ENCODE measurements around the gene XRN2.
"Not testable (repeated sequence)": the region's sequence is repeated elsewhere in the genome, so short reads cannot be mapped to it uniquely, and the experiment has no call there.

Gene XRN2

DNA sequence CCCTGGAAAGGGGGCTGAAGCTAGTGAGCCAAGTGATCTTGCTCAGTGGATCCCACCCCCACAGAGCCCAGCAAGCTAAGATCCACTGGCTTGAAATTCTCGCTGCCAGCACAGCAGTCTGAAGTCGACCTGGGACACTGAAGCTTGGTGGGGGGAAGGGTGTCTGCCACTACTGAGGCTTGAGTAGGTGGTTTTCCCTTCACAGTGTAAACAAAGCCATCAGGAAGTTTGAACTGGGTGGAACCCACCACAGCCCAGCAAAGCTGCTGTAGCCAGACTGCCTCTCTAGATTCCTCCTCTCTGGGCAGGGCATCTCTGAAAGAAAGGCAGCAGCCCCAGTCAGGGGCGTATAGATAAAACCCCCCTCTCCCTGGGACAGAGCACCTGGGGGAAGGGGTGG, 110.9 kb downstream of the XRN2 start:
- H3K4me3 ChIP-seq (ENCODE audit: control insufficient read depth in 1 of 7, extremely low read depth in 1 of 7, insufficient read depth in 4 of 7, low read depth in 2 of 7, low read length in 6 of 7); H3K4me1 ChIP-seq (ENCODE audit: control extremely low read depth in 1 of 4, control insufficient read depth in 4 of 4, insufficient read depth in 4 of 4, low read length in 3 of 4); POLR2A ChIA-PET; DNase-seq; H3K36me3 ChIP-seq (ENCODE audit: control insufficient read depth in 4 of 4, insufficient read depth in 4 of 4, low read length in 3 of 4); CTCF ChIA-PET; H3K27ac ChIP-seq (ENCODE audit: insufficient read depth in 1 of 2, low read depth in 1 of 2, low read length in 2 of 2, poor library complexity in 1 of 2, severe bottlenecking in 2 of 2); H3K9me3 ChIP-seq (ENCODE audit: control extremely low read depth in 1 of 5, control insufficient read depth in 4 of 5, insufficient read depth in 2 of 5, low read depth in 1 of 5, low read length in 4 of 5): not testable (repeated sequence)
- H3K27me3 ChIP-seq (replicated peaks in 2 of 5; ENCODE audit: control insufficient read depth in 4 of 5, insufficient read depth in 5 of 5, low read length in 4 of 5) = peaks cover 0 to 25% (median 5%) of the 10 kb centered on the region in 5 experiments
- 65% methylated on average over 3 of the region's 3 CpGs for WGBS (ENCODE audit: insufficient coverage)

GRCh38 chr20:21419147-21419546, 116.0 kb downstream of the XRN2 start:
- H3K4me1 ChIP-seq (ENCODE audit: control extremely low read depth in 1 of 4, control insufficient read depth in 4 of 4, insufficient read depth in 4 of 4, low read length in 3 of 4); H3K27me3 ChIP-seq (replicated peaks in 2 of 5; ENCODE audit: control insufficient read depth in 4 of 5, insufficient read depth in 5 of 5, low read length in 4 of 5); H3K4me3 ChIP-seq (ENCODE audit: control insufficient read depth in 1 of 7, extremely low read depth in 1 of 7, insufficient read depth in 4 of 7, low read depth in 2 of 7, low read length in 6 of 7); DNase-seq; H3K27ac ChIP-seq (ENCODE audit: insufficient read depth in 1 of 2, low read depth in 1 of 2, low read length in 2 of 2, poor library complexity in 1 of 2, severe bottlenecking in 2 of 2); H3K36me3 ChIP-seq (ENCODE audit: control insufficient read depth in 4 of 4, insufficient read depth in 4 of 4, low read length in 3 of 4); POLR2A ChIA-PET; CTCF ChIA-PET: not testable (repeated sequence)
- WGBS (ENCODE audit: insufficient coverage) = no CpG with 5 or more reads among the region's 2 CpGs
- H3K9me3 ChIP-seq (ENCODE audit: control extremely low read depth in 1 of 5, control insufficient read depth in 4 of 5, insufficient read depth in 2 of 5, low read depth in 1 of 5, low read length in 4 of 5) = peaks cover 0 to 16% (median 6%) of the 10 kb centered on the region in 5 experiments

- Histone ChIP-seq H3K9me3 (ENCODE audit: control extremely low read depth in 1 of 5, control insufficient read depth in 4 of 5, insufficient read depth in 2 of 5, low read depth in 1 of 5, low read length in 4 of 5) (peaks cover 2 to 27% (median 9%) of the 10 kb centered on the region in 5 experiments), H3K27ac (ENCODE audit: insufficient read depth in 1 of 2, low read depth in 1 of 2, low read length in 2 of 2, poor library complexity in 1 of 2, severe bottlenecking in 2 of 2) (no peak overlapping the region), H3K4me1 (ENCODE audit: control extremely low read depth in 1 of 4, control insufficient read depth in 4 of 4, insufficient read depth in 4 of 4, low read length in 3 of 4) (no peaks in the 10 kb centered on the region), H3K4me3 (ENCODE audit: control insufficient read depth in 1 of 7, extremely low read depth in 1 of 7, insufficient read depth in 4 of 7, low read depth in 2 of 7, low read length in 6 of 7) (no peak overlapping the region), H3K36me3 (ENCODE audit: control insufficient read depth in 4 of 4, insufficient read depth in 4 of 4, low read length in 3 of 4) (no peaks in the 10 kb centered on the region), H3K27me3 (replicated peaks in 2 of 5; ENCODE audit: control insufficient read depth in 4 of 5, insufficient read depth in 5 of 5, low read length in 4 of 5) (peaks cover 0 to 2% (median 0%) of the 10 kb centered on the region in 5 experiments)
- CTCF ChIA-PET = no interaction called here
- DNase-seq = no peak
- 100% methylated on average over 2 of the region's 4 CpGs for WGBS (ENCODE audit: insufficient coverage)
- POLR2A ChIA-PET = no interaction called here
Observed at GRCh38 chr20:21421601-21422236, 118.6 kb downstream of the XRN2 start.

GRCh38 chr20:21423712-21424111, 120.6 kb downstream of the XRN2 start:
- H3K4me3 ChIP-seq (ENCODE audit: control insufficient read depth in 1 of 7, extremely low read depth in 1 of 7, insufficient read depth in 4 of 7, low read depth in 2 of 7, low read length in 6 of 7); DNase-seq; CTCF ChIA-PET; H3K36me3 ChIP-seq (ENCODE audit: control insufficient read depth in 4 of 4, insufficient read depth in 4 of 4, low read length in 3 of 4); H3K4me1 ChIP-seq (ENCODE audit: control extremely low read depth in 1 of 4, control insufficient read depth in 4 of 4, insufficient read depth in 4 of 4, low read length in 3 of 4); POLR2A ChIA-PET; H3K27ac ChIP-seq (ENCODE audit: insufficient read depth in 1 of 2, low read depth in 1 of 2, low read length in 2 of 2, poor library complexity in 1 of 2, severe bottlenecking in 2 of 2); H3K27me3 ChIP-seq (replicated peaks in 2 of 5; ENCODE audit: control insufficient read depth in 4 of 5, insufficient read depth in 5 of 5, low read length in 4 of 5): not testable (repeated sequence)
- WGBS (ENCODE audit: insufficient coverage) = 100% methylated on average over 1 of the region's 1 CpG
- H3K9me3 ChIP-seq (ENCODE audit: control extremely low read depth in 1 of 5, control insufficient read depth in 4 of 5, insufficient read depth in 2 of 5, low read depth in 1 of 5, low read length in 4 of 5) = peaks cover 2 to 27% (median 9%) of the 10 kb centered on the region in 5 experiments

- 100% methylated on average over 1 of the region's 4 CpGs for WGBS (ENCODE audit: insufficient coverage)
- Histone ChIP-seq H3K27ac (ENCODE audit: insufficient read depth in 1 of 2, low read depth in 1 of 2, low read length in 2 of 2, poor library complexity in 1 of 2, severe bottlenecking in 2 of 2) (no peak overlapping the region), H3K9me3 (ENCODE audit: control extremely low read depth in 1 of 5, control insufficient read depth in 4 of 5, insufficient read depth in 2 of 5, low read depth in 1 of 5, low read length in 4 of 5) (peaks cover 2 to 27% (median 9%) of the 10 kb centered on the region in 5 experiments), H3K36me3 (ENCODE audit: control insufficient read depth in 4 of 4, insufficient read depth in 4 of 4, low read length in 3 of 4) (no peaks in the 10 kb centered on the region), H3K27me3 (replicated peaks in 2 of 5; ENCODE audit: control insufficient read depth in 4 of 5, insufficient read depth in 5 of 5, low read length in 4 of 5) (peaks cover 0 to 3% (median 1%) of the 10 kb centered on the region in 5 experiments), H3K4me1 (ENCODE audit: control extremely low read depth in 1 of 4, control insufficient read depth in 4 of 4, insufficient read depth in 4 of 4, low read length in 3 of 4) (no peaks in the 10 kb centered on the region), H3K4me3 (ENCODE audit: control insufficient read depth in 1 of 7, extremely low read depth in 1 of 7, insufficient read depth in 4 of 7, low read depth in 2 of 7, low read length in 6 of 7) (no peak overlapping the region)
- no peak for DNase-seq
- CTCF ChIA-PET = no interaction called here
- POLR2A ChIA-PET = no interaction called here
Observed at GRCh38 chr20:21424846-21425245, 121.7 kb downstream of the XRN2 start.

- H3K4me3 ChIP-seq (ENCODE audit: control insufficient read depth in 1 of 7, extremely low read depth in 1 of 7, insufficient read depth in 4 of 7, low read depth in 2 of 7, low read length in 6 of 7) = no peak overlapping the region
- DNase-seq = no peak
- peaks cover 0 to 5% (median 2%) of the 10 kb centered on the region in 5 experiments for H3K9me3 ChIP-seq (ENCODE audit: control extremely low read depth in 1 of 5, control insufficient read depth in 4 of 5, insufficient read depth in 2 of 5, low read depth in 1 of 5, low read length in 4 of 5)
- no peaks in the 10 kb centered on the region for H3K4me1 ChIP-seq (ENCODE audit: control extremely low read depth in 1 of 4, control insufficient read depth in 4 of 4, insufficient read depth in 4 of 4, low read length in 3 of 4)
- no peaks in the 10 kb centered on the region for H3K36me3 ChIP-seq (ENCODE audit: control insufficient read depth in 4 of 4, insufficient read depth in 4 of 4, low read length in 3 of 4)
- H3K27me3 ChIP-seq (replicated peaks in 2 of 5; ENCODE audit: control insufficient read depth in 4 of 5, insufficient read depth in 5 of 5, low read length in 4 of 5) = peaks cover 0 to 23% (median 4%) of the 10 kb centered on the region in 5 experiments
- CTCF ChIA-PET = no interaction called here
- POLR2A ChIA-PET = no interaction called here
- 93% methylated on average over 2 of the region's 3 CpGs for WGBS (ENCODE audit: insufficient coverage)
- H3K27ac ChIP-seq (ENCODE audit: insufficient read depth in 1 of 2, low read depth in 1 of 2, low read length in 2 of 2, poor library complexity in 1 of 2, severe bottlenecking in 2 of 2) = no peak overlapping the region
Observed at GRCh38 chr20:21430020-21430419, 126.9 kb downstream of the XRN2 start.

DNA sequence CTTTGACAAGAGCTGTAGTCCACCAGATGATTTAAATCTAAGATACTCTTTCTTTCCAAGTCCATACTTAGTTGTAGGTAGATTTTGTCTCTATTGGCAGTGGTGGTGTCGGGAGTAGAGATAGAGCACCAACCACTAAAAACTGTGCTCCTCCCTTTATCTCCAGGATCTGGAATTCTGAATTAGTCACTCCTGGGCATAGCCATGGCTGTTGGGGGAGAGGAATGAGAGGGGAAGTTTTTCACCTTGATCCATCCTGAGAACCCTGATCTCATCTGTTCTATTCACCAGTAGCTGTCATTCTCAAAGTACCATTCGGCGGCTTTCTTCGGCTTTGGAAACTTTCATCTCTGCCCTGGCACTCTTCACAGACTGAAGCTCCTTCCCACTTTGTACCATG, 129.8 kb downstream of the XRN2 start:
- peaks cover 7 to 38% (median 7%) of the 10 kb centered on the region in 5 experiments for H3K27me3 ChIP-seq (replicated peaks in 2 of 5; ENCODE audit: control insufficient read depth in 4 of 5, insufficient read depth in 5 of 5, low read length in 4 of 5)
- no peak overlapping the region for H3K4me3 ChIP-seq (ENCODE audit: control insufficient read depth in 1 of 7, extremely low read depth in 1 of 7, insufficient read depth in 4 of 7, low read depth in 2 of 7, low read length in 6 of 7)
- no peak for DNase-seq
- CTCF ChIA-PET = no interaction called here
- WGBS (ENCODE audit: insufficient coverage) = 90% methylated on average over 3 of the region's 4 CpGs
- POLR2A ChIA-PET = no interaction called here
- no peaks in the 10 kb centered on the region for H3K4me1 ChIP-seq (ENCODE audit: control extremely low read depth in 1 of 4, control insufficient read depth in 4 of 4, insufficient read depth in 4 of 4, low read length in 3 of 4)
- H3K27ac ChIP-seq (ENCODE audit: insufficient read depth in 1 of 2, low read depth in 1 of 2, low read length in 2 of 2, poor library complexity in 1 of 2, severe bottlenecking in 2 of 2) = no peak overlapping the region
- no peaks in the 10 kb centered on the region for H3K9me3 ChIP-seq (ENCODE audit: control extremely low read depth in 1 of 5, control insufficient read depth in 4 of 5, insufficient read depth in 2 of 5, low read depth in 1 of 5, low read length in 4 of 5)
- H3K36me3 ChIP-seq (ENCODE audit: control insufficient read depth in 4 of 4, insufficient read depth in 4 of 4, low read length in 3 of 4) = no peaks in the 10 kb centered on the region
